Measurements from ENCODE around the gene SLC35F1. TPM values are rescaled to one million over a fixed set of nuclear protein-coding genes. Genes with fewer than 3 reads are reported as not detected.

SLC35F1 gene
- total and polyA plus RNA-seq, 4 donors, result 0.01 to 0.09 (median 0.08) TPM; not detected in 1

DNA sequence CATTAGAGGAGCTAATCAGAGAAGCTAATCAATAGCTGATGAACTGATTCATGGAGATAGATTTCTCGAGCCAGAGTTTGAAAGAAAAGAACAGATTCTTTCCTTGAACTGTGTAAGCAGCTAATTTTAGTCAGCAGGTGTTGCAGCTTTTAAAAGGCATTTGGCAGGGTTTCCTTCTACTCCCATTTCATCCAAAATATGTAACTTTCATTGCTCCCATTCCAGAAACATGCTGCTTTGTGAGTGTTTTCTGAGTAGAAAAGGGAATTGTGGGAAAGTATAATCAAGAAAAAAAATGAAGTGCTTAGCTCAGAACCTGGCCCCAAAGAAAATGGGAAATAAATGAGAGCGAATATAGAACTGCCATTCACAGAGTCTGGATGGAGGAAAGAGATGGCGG lies 20.8 kb downstream of the SLC35F1 start:
- no peak for DNase-seq (ENCODE audit: low spot score)
- 75% methylated on average over 3 of the region's 3 CpGs for WGBS
- Histone ChIP-seq H3K36me3 (ENCODE audit: control insufficient read depth in 4 of 4, insufficient read depth in 3 of 4, low read depth in 1 of 4, low read length in 3 of 4) (no peaks in the 10 kb centered on the region), H3K4me3 (ENCODE audit: low read depth in 1 of 3, low read length in 3 of 3) (no peak overlapping the region), H3K27ac (ENCODE audit: low read depth in 1 of 2, low read length in 2 of 2) (no peak overlapping the region), H3K9me3 (ENCODE audit: control insufficient read depth in 4 of 4, low read length in 3 of 4) (peaks cover 0 to 15% (median 4%) of the 10 kb centered on the region in 4 donors), H3K4me1 (ENCODE audit: control insufficient read depth in 4 of 4, insufficient read depth in 4 of 4, low read length in 3 of 4) (peaks cover 0 to 2% (median 0%) of the 10 kb centered on the region in 4 donors), H3K27me3 (ENCODE audit: control insufficient read depth in 4 of 4, insufficient read depth in 4 of 4, low read length in 3 of 4) (no peaks in the 10 kb centered on the region), H3K9ac (ENCODE audit: low read depth in 1 of 2, low read length in 2 of 2) (no peak overlapping the region)
- TF ChIP-seq GABPA (IDR thresholded peaks at IDR 0.05 in 1 of 2, conservative IDR thresholded peaks at IDR 0.05 in 1 of 2) (no peak), TAF1 (conservative IDR thresholded peaks at IDR 0.05) (no peak), ZBTB33 (IDR thresholded peaks at IDR 0.05) (no peak), HNF4A (conservative IDR thresholded peaks at IDR 0.05) (no peak), NR2F2 (IDR thresholded peaks at IDR 0.05) (no peak), SP1 (IDR thresholded peaks at IDR 0.05) (no peak), EGR1 (IDR thresholded peaks at IDR 0.05; ENCODE audit: low read depth in 2 of 2) (no peak), RXRA (IDR thresholded peaks at IDR 0.05) (no peak), YY1 (IDR thresholded peaks at IDR 0.05) (no peak)
- TF ChIP-seq, protein P1, sequence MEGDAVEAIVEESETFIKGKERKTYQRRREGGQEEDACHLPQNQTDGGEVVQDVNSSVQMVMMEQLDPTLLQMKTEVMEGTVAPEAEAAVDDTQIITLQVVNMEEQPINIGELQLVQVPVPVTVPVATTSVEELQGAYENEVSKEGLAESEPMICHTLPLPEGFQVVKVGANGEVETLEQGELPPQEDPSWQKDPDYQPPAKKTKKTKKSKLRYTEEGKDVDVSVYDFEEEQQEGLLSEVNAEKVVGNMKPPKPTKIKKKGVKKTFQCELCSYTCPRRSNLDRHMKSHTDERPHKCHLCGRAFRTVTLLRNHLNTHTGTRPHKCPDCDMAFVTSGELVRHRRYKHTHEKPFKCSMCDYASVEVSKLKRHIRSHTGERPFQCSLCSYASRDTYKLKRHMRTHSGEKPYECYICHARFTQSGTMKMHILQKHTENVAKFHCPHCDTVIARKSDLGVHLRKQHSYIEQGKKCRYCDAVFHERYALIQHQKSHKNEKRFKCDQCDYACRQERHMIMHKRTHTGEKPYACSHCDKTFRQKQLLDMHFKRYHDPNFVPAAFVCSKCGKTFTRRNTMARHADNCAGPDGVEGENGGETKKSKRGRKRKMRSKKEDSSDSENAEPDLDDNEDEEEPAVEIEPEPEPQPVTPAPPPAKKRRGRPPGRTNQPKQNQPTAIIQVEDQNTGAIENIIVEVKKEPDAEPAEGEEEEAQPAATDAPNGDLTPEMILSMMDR (IDR thresholded peaks at IDR 0.05; ENCODE audit: low read depth, low read length, missing input control), result no peak
- TF ChIP-seq, protein P2, sequence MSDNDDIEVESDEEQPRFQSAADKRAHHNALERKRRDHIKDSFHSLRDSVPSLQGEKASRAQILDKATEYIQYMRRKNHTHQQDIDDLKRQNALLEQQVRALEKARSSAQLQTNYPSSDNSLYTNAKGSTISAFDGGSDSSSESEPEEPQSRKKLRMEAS (IDR thresholded peaks at IDR 0.05), result no peak

GRCh38 chr6:117928833-117929232 lies 21.8 kb downstream of the SLC35F1 start:
- Histone ChIP-seq H3K4me3 (ENCODE audit: low read depth in 1 of 3, low read length in 3 of 3) (no peak overlapping the region), H3K36me3 (ENCODE audit: control insufficient read depth in 4 of 4, insufficient read depth in 3 of 4, low read depth in 1 of 4, low read length in 3 of 4) (no peaks in the 10 kb centered on the region), H3K4me1 (ENCODE audit: control insufficient read depth in 4 of 4, insufficient read depth in 4 of 4, low read length in 3 of 4) (peaks cover 0 to 2% (median 0%) of the 10 kb centered on the region in 4 donors), H3K27me3 (ENCODE audit: control insufficient read depth in 4 of 4, insufficient read depth in 4 of 4, low read length in 3 of 4) (no peaks in the 10 kb centered on the region), H3K9ac (ENCODE audit: low read depth in 1 of 2, low read length in 2 of 2) (no peak overlapping the region), H3K9me3 (ENCODE audit: control insufficient read depth in 4 of 4, low read length in 3 of 4) (peaks cover 0 to 15% (median 4%) of the 10 kb centered on the region in 4 donors), H3K27ac (ENCODE audit: low read depth in 1 of 2, low read length in 2 of 2) (no peak overlapping the region)
- 86% methylated on average over 4 of the region's 4 CpGs for WGBS
- DNase-seq (ENCODE audit: low spot score), result no peak
- TF ChIP-seq RXRA (IDR thresholded peaks at IDR 0.05), result no peak
- TF ChIP-seq, protein P2 (IDR thresholded peaks at IDR 0.05), result no peak
- TF ChIP-seq FOXA1 (IDR thresholded peaks at IDR 0.05), result no peak
- no peak for TF ChIP-seq HNF4G (IDR thresholded peaks at IDR 0.05)
- no peak for TF ChIP-seq FOXA2 (IDR thresholded peaks at IDR 0.05)
- TF ChIP-seq ZBTB33 (IDR thresholded peaks at IDR 0.05), result no peak
- TF ChIP-seq JUND (IDR thresholded peaks at IDR 0.05), result no peak
- TF ChIP-seq HNF4A (conservative IDR thresholded peaks at IDR 0.05), result no peak
- TF ChIP-seq SP1 (IDR thresholded peaks at IDR 0.05), result no peak
- TF ChIP-seq, protein P1 (IDR thresholded peaks at IDR 0.05; ENCODE audit: low read depth, low read length, missing input control), result no peak
- no peak for TF ChIP-seq ATF3 (IDR thresholded peaks at IDR 0.05)
- TF ChIP-seq GABPA (IDR thresholded peaks at IDR 0.05 in 1 of 2, conservative IDR thresholded peaks at IDR 0.05 in 1 of 2), result no peak
- no peak for TF ChIP-seq RAD21 (IDR thresholded peaks at IDR 0.05)
- no peak for TF ChIP-seq TAF1 (conservative IDR thresholded peaks at IDR 0.05)
- no peak for TF ChIP-seq NR2F2 (IDR thresholded peaks at IDR 0.05)
- no peak for TF ChIP-seq EGR1 (IDR thresholded peaks at IDR 0.05; ENCODE audit: low read depth in 2 of 2)
- TF ChIP-seq, protein P3, sequence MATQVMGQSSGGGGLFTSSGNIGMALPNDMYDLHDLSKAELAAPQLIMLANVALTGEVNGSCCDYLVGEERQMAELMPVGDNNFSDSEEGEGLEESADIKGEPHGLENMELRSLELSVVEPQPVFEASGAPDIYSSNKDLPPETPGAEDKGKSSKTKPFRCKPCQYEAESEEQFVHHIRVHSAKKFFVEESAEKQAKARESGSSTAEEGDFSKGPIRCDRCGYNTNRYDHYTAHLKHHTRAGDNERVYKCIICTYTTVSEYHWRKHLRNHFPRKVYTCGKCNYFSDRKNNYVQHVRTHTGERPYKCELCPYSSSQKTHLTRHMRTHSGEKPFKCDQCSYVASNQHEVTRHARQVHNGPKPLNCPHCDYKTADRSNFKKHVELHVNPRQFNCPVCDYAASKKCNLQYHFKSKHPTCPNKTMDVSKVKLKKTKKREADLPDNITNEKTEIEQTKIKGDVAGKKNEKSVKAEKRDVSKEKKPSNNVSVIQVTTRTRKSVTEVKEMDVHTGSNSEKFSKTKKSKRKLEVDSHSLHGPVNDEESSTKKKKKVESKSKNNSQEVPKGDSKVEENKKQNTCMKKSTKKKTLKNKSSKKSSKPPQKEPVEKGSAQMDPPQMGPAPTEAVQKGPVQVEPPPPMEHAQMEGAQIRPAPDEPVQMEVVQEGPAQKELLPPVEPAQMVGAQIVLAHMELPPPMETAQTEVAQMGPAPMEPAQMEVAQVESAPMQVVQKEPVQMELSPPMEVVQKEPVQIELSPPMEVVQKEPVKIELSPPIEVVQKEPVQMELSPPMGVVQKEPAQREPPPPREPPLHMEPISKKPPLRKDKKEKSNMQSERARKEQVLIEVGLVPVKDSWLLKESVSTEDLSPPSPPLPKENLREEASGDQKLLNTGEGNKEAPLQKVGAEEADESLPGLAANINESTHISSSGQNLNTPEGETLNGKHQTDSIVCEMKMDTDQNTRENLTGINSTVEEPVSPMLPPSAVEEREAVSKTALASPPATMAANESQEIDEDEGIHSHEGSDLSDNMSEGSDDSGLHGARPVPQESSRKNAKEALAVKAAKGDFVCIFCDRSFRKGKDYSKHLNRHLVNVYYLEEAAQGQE (IDR thresholded peaks at IDR 0.05), result no peak
- no peak for TF ChIP-seq YY1 (IDR thresholded peaks at IDR 0.05)

Measured in liver (tissue), 9 donors.